Suprapubic skin (tissue), 3 donors: ENCODE measurements around the gene DNAJB14.

Experiments used
- CTCF ChIP-seq, 2 donors: fragments of 200-600 bp in 1 of 2; fragments of 450-650 bp in 1 of 2; sonication (generic) in 1 of 2; IDR thresholded peaks; one replicate each; pipeline ENCODE4 v1.5.1; 2016 to 2019; ENCODE audit warnings: antibody characterized with exemption in 2 of 2, mild to moderate bottlenecking in 1 of 2, moderate library complexity in 1 of 2
- EP300 ChIP-seq: sonication (generic); formaldehyde crosslinking; IDR thresholded peaks from one replicate; pipeline ENCODE4 v1.6.1; 2017; ENCODE audit warnings: antibody characterized with exemption
- POLR2A ChIP-seq, 2 donors: fragments of 450-650 bp; IDR thresholded peaks; one replicate each; pipeline ENCODE4 v1.6.1; 2017; ENCODE audit warnings: antibody characterized with exemption in 2 of 2, mild to moderate bottlenecking in 2 of 2, moderate library complexity in 2 of 2

- TF ChIP-seq CTCF (IDR thresholded peaks at IDR 0.05), result no peak
- no peak for TF ChIP-seq EP300
- no peak for TF ChIP-seq POLR2A (IDR thresholded peaks at IDR 0.05)
These were observed 33.5 kb upstream of the DNAJB14 start for GRCh38 chr4:99979872-99980271.
